HG03108 (cell line): Measurements from ENCODE around the gene ALDH3B1.
"Not testable (repeated sequence)": the region's sequence is repeated elsewhere in the genome, so short reads cannot be mapped to it uniquely, and the experiment has no call there.

Experiments used
- ATAC-seq: cut with Tn5 transposase; IDR thresholded peaks from one replicate; pipeline ENCODE4 v1.9.1; 2021; ENCODE audit warnings: moderate library complexity; ENCODE audit not compliant: unreplicated experiment

ALDH3B1 gene

GRCh38 chr11:68010090-68011041 lies at the start of gene ALDH3B1:
TSS of gene ALDH3B1 (plus strand) at chr11:68010327. CDS start at chr11:68015298, 4,971 bp downstream.
- ATAC-seq, result no peak

- not testable (repeated sequence) for ATAC-seq
Measured at GRCh38 chr11:67963217-67963616, 46.9 kb upstream of the ALDH3B1 start.

DNA sequence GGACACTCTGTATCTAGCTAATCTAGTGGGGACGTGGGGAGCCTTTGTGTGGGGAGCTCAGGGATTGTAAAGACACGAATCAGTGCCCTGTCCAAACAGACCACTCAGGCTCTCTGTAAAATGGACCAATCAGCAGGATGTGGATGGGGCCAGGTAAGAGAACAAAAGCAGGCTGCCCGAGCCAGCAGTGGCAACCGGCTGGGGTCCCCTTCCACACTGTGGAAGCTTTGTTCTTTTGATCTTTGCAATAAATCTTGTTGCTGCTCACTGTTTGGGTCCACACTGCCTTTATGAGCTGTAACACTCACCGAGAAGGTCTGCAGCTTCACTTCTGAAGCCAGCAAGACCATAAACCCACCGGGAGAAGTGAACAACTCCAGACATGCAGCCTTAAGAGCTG lies 46.2 kb upstream of the ALDH3B1 start:
- not testable (repeated sequence) for ATAC-seq

DNA sequence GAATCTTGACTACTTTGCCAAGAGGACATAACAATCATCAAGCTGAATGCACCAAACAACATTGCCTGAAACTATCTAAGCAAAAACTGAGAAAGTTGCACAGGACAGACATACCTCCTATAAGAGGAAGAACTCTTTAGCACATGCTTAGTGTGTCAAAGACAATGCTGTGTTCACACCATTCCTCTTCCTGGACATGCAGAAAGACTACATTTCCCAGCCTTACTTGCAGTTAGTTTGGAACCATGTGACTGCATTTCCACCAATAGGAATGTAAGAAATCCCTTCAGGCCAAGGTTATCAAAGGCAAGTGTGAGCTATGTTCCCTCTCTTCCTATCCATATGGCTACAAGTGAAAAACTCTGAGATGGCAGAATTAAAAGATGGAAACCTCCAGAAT lies 45.4 kb upstream of the ALDH3B1 start:
- not testable (repeated sequence) for ATAC-seq

- not testable (repeated sequence) for ATAC-seq
Measured at GRCh38 chr11:67965830-67966348, 44.2 kb upstream of the ALDH3B1 start.

GRCh38 chr11:67974746-67975145 lies 35.4 kb upstream of the ALDH3B1 start:
- not testable (repeated sequence) for ATAC-seq

- not testable (repeated sequence) for ATAC-seq
Measured at GRCh38 chr11:67978766-67979418, 31.2 kb upstream of the ALDH3B1 start.

DNA sequence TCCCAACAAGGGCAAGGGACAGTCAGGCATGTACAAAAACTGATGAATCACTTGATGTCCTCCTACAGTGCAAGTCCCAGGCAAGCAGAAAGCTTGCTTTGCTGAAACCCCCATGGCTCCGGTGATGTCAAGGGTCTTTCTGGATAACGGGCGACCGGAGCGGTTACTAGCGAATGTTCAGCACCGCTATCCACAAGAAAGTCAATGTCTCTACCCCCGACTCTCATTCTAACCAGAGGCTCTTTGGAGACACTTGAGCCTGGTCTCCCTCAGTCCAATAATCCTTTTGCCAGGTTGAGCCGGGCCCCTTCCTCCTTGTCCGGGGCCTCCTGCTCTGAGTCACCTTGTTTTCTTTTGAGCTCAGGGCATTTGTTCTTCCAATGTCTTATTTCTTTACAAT lies 28.9 kb upstream of the ALDH3B1 start:
- not testable (repeated sequence) for ATAC-seq

DNA sequence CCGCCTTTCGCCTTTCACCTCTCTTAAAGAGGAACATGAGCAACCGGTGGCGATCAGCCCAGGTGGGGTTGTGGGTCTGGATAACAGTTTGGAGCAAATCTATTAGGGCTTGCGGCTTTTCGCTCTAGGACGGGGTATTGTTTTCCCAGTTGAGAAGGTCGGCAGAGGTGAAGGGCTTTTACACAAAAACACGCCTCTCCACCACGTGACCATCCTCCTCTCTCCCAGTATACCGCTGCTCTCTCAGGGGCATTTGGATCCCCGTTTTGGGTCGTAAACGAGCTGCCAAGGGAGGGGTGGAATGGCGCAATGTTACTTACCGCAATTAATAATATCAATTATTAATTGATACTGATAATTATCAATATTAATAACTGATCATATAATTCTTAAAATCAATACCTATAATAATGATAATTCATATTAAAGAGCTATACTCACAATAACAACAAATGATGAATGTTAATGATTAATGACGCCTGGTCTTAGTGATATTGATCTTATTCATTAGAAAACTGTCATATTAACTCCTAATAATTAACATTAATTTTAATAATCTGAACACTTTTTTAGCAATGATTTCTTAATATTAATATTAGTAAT lies 27.8 kb upstream of the ALDH3B1 start:
- ATAC-seq, result not testable (repeated sequence)

- no peak for ATAC-seq
Measured at GRCh38 chr11:67983951-67984350, 26.2 kb upstream of the ALDH3B1 start.

GRCh38 chr11:67985302-67985701 lies 24.8 kb upstream of the ALDH3B1 start:
- not testable (repeated sequence) for ATAC-seq

GRCh38 chr11:67990546-67991346 lies 19.4 kb upstream of the ALDH3B1 start:
- ATAC-seq, result not testable (repeated sequence)

DNA sequence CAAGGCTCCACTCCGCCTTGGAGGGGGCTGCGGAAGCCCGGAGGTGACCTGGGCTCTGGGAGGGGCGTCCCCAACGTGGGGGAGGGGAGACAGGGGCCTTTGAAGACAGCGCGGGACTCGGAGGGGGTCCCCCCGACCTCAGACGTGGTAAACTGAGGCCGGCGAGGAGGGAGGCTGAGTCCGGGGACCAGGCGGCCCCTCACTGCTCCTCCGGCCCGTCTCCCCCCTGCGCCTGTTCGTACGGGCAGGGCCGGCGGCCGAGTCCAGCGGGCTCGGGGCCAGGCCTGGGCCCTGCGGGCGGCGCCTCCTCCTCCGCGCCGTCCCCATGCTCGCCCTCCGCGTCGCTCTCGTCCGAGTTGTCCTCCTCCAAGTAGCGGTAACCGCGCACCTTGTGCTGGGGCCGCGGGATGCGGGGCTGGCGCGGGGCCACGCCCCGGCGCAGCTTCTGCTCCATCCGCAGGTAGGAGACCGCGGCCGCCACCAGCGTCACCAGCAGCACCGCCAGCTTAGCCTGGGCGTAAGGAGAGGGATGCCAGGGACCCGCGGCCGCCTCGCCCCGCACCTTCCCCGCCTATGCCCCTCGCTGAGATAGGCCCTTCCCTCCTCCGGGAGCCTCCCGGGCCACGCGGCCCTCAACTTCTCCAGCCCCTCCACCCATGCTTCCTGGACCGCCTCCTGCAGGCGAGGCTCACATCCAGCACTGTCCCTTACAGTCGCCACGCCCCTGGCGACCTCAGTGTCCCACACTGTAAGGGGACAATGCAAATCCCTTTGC lies 18.6 kb upstream of the ALDH3B1 start:
- ATAC-seq, result not testable (repeated sequence)

GRCh38 chr11:67993821-67994220 lies 16.3 kb upstream of the ALDH3B1 start:
- ATAC-seq, result not testable (repeated sequence)

- not testable (repeated sequence) for ATAC-seq
Measured at GRCh38 chr11:67994387-67994786, 15.7 kb upstream of the ALDH3B1 start.

GRCh38 chr11:67995129-67995528 lies 15.0 kb upstream of the ALDH3B1 start:
- ATAC-seq, result not testable (repeated sequence)

GRCh38 chr11:67995579-67995978 lies 14.5 kb upstream of the ALDH3B1 start:
- ATAC-seq, result not testable (repeated sequence)

GRCh38 chr11:67996051-67996450 lies 14.1 kb upstream of the ALDH3B1 start:
- no peak for ATAC-seq

GRCh38 chr11:67996622-67997474 lies 13.3 kb upstream of the ALDH3B1 start:
- no peak for ATAC-seq
